Amniotic epithelial cell (primary cell): ENCODE data around the gene ACHE.
A peak's percentile ranks its signal among the peaks of the same experiment; 100 is the strongest.
"Not testable (repeated sequence)": the region's sequence is repeated elsewhere in the genome, so short reads cannot be mapped to it uniquely, and the experiment has no call there.

ENCODE experiments used
- DNase-seq: peaks from one replicate; pipeline ENCODE4 v3.0.0-alpha.2; 2010; ENCODE audit warnings: low read depth

The ACHE gene

DNA sequence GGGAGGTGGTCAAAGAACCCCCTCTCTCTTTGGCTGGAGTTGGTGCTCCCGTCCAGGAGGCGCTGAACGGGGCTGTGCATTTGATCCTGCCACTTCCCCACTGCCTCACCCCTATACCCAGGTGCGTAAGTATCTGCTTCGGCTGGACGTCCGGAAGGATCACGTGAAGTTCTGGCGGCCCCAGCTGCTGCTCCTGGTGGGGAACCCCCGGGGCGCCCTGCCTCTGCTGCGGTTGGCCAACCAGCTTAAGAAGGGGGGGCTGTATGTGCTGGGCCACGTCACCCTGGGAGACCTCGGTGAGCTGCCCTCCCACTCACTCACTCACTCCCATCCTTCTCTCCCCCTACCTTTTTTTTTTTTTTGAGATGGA is 34.1 kb downstream of the ACHE start:
- DNase-seq: no peak

GRCh38 chr7:100860702-100861615 is 34.7 kb downstream of the ACHE start:
- no peak for DNase-seq

- no peak for DNase-seq
Measured at GRCh38 chr7:100859856-100860255, 35.8 kb downstream of the ACHE start.

GRCh38 chr7:100856871-100857282 is 38.8 kb downstream of the ACHE start:
- no peak for DNase-seq

DNA sequence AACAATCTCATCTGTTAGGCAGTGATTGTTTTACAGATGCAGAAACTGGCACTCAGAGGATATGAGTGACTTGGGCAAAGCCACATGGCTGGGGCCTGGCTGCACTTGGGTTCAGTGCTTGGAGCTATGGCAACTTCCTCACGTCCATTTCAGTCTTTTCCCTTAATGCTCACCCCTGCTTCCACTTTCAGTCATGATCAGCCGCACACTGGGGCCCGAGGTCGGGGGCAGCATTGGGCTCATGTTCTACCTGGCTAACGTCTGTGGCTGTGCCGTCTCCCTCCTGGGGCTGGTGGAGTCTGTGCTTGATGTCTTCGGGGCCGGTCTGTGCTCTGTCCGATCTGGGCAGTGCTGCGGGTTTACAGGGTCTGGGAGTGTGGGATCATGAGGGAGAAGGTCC is 40.2 kb downstream of the ACHE start:
- DNase-seq: no peak

DNA sequence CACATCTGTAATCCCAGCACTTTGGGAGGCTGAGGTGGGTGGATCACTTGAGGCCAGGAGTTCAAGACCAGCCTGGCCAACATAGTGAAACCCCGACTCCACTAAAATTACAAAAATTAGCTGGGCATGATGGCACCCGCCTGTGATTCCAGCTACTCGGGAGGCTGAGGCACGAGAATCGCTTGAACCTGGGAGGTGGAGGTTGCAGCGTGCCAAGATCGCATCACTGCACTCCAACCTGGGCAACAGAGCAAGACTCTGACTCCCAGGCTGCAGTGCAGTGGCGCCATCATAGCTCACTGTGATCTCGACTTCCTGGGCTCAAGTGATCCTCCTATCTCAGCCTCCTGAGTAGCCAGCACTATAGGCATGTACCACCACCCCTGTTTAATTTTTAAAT is 40.8 kb downstream of the ACHE start:
- not testable (repeated sequence) for DNase-seq

DNA sequence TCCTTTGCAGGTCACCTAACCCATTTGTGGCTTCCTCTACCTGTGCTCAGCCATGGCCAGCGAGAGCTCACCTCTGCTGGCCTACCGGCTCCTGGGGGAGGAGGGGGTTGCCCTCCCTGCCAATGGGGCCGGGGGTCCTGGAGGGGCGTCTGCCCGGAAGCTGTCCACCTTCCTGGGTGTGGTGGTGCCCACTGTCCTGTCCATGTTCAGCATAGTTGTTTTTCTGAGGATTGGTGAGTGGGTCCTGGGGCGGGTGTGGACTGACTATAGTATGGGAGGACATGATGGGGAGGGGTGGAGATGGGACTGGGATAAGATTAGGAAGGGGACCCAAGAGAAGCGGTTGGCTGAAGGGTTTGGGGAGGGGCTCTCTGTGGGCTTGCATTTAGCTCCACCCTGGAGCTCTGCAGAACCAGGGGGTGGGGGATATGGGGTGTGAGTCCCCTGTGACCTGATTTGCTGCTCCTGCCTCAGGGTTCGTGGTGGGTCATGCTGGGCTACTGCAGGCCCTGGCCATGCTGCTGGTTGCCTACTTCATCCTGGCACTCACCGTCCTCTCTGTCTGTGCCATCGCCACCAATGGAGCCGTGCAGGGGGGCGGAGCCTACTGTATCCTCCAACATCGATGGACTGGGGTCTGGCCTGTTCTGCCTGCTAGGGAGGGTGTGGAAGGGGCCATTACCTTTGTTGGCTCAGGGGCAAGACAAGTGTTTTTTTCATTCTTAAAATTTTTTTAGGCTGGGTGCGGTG is 41.4 kb downstream of the ACHE start:
- no peak for DNase-seq

DNA sequence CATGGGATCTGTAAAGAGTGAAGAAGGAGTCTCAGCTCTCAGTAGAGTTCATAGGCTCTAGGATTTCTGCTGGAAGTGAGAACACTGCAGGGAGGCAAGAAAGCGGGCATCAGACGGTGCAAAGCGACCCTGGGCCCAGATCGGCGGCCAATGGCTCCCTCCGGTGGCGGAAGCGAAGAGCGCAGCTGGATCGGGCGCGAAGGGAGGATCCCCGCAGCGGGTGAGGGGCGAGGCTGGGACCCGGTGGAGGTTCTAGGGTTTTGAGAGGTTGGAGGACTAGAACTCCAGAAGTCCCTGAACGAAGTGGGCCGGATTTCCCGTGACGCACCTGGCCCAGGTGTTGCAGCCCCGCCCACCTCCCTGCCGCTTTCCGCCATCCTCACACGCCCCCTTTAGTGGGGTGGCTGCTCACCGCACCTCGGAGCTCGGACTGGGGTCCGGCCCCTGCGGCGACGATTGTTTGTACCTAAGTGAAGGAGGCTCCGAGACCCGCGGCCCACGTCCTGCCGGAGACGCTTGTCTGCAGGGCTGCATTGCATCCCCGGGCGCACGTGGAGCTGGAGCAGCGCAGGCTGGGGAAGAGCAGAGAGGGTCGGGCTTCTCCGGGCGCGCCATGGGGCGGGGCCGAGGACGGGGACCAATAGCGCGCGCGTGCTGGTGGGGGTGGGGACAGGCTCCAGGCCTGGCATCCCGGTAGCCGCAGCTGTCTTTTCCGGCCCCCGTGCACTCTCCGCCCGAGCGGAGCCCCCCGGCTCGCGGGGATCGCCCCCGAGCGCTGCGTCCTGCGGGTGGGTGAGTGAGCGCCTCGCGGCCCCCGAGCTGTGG is 43.4 kb downstream of the ACHE start, which contains the start of gene SLC12A9:
SLC12A9 (plus strand) TSS at position 666 of the 825 bp plus-strand sequence. CDS start 1,485 bp downstream, outside the sequence.
- DNase-seq: peak; percentile 83

DNA sequence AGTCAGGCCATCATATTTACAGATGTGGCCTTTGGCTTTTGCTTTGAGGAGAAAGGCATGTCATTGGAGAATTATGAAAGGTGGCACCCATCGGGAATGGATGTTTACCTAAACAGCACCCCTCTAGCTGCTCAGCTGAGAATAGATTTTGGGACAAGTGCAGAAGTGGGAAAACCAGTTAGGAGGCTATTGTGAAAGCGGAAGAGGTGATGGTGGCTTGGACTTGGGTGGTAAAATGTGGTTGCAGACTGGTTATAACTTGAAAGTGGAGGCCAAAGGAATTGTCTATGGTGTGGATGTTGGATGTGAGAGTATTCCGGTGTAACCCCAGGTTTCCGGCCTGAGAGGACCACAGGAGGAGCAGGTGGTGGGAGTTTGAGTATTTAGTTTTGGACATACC is 48.3 kb downstream of the ACHE start:
- no peak for DNase-seq

DNA sequence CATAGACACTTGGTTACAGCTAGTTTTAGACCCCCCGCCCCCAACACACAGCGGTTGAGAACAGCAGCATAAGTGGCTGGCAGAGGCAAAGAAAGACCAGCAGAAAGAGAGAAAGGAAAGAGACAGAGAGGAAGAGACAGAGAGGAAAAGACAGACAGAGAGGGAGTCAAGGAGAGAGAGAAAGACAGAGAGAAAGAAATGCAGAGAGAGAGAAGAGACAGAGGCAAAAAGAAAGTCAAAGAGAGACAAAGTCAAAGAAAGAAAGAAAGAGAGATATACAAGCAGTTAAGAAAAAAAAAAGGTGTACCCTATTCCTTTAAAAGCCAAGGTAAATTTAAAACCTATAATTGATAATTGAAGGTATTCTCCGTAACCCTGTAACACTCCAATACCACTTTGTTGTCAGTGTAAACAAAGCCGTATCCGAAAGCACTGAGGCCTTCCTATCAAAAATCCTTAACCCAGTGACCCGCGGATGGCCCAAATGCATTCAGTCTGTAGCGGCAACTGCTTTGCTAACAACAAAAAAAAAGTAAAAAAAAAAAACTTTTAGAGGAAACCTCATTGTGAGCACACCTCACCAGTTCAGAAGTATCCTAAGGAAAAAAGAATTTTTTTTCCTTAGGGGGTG is 55.1 kb downstream of the ACHE start:
- DNase-seq: no peak
